Neural progenitor cell (in vitro differentiated cells): ENCODE measurements around the gene LMAN2. TPM values are rescaled to one million over a fixed set of nuclear protein-coding genes. Genes with fewer than 3 reads are reported as not detected.
"Not testable (repeated sequence)": the region's sequence is repeated elsewhere in the genome, so short reads cannot be mapped to it uniquely, and the experiment has no call there.

Source experiments
- DNase-seq: peaks from one replicate; pipeline ENCODE4 v3.0.0-alpha.2; 2016; ENCODE audit warnings: low spot score
- H2AFZ ChIP-seq: fragments of 200-600 bp; sonication (generic); replicated peaks from 2 replicates; pipeline ENCODE4 v1.6.1; 2016; ENCODE audit warnings: antibody characterized with exemption
- H3F3A ChIP-seq: fragments of 200-600 bp; sonication (generic); 2 replicates; pipeline ENCODE4 v1.6.1; 2016; ENCODE audit warnings: antibody characterized with exemption, low read depth
- H3K27ac ChIP-seq: fragments of 200-600 bp; sonication (generic); 2 replicates; pipeline ENCODE4 v1.5.1; 2016; ENCODE audit warnings: mild to moderate bottlenecking
- H3K27me3 ChIP-seq: fragments of 200-600 bp; sonication (generic); 2 replicates; pipeline ENCODE4 v1.6.1; 2016; ENCODE audit warnings: mild to moderate bottlenecking, moderate library complexity
- H3K36me3 ChIP-seq: fragments of 200-600 bp; sonication (generic); 2 replicates; pipeline ENCODE4 v1.5.1; 2016
- H3K4me1 ChIP-seq: fragments of 200-600 bp; sonication (generic); 2 replicates; pipeline ENCODE4 v1.6.1; 2016; ENCODE audit warnings: mixed run types
- H3K4me2 ChIP-seq: fragments of 200-600 bp; sonication (generic); 2 replicates; pipeline ENCODE4 v1.6.1; 2016
- H3K4me3 ChIP-seq: fragments of 200-600 bp; sonication (generic); 2 replicates; pipeline ENCODE4 v1.5.1; 2016
- H3K79me2 ChIP-seq: fragments of 200-600 bp; sonication (generic); 2 replicates; pipeline ENCODE4 v1.6.1; 2016; ENCODE audit warnings: low read depth
- H3K9ac ChIP-seq: fragments of 200-600 bp; sonication (generic); 2 replicates; pipeline ENCODE4 v1.6.1; 2016
- H3K9me3 ChIP-seq: fragments of 200-600 bp; sonication (generic); 2 replicates; pipeline ENCODE4 v1.5.1; 2016; ENCODE audit warnings: low read depth
- H4K20me1 ChIP-seq: fragments of 200-600 bp; sonication (generic); 2 replicates; pipeline ENCODE4 v1.6.1; 2016; ENCODE audit warnings: low read depth
- H3K27ac Mint-ChIP-seq: 3 replicates; pipeline ENCODE4 v1.8.0; 2021; ENCODE audit warnings: mixed read lengths
- H3K27me3 Mint-ChIP-seq: 2 replicates; pipeline ENCODE4 v1.8.0; 2022; ENCODE audit warnings: low read depth, mild to moderate bottlenecking, inconsistent platforms, moderate library complexity, mixed read lengths; ENCODE audit not compliant: insufficient read depth
- H3K36me3 Mint-ChIP-seq: 3 replicates; pipeline ENCODE4 v1.8.0; 2021; ENCODE audit warnings: mixed read lengths
- H3K4me1 Mint-ChIP-seq: 3 replicates; pipeline ENCODE4 v1.8.0; 2021; ENCODE audit warnings: mixed read lengths
- H3K4me3 Mint-ChIP-seq: 3 replicates; pipeline ENCODE4 v1.8.0; 2021; ENCODE audit warnings: mild to moderate bottlenecking, moderate library complexity, mixed read lengths
- H3K9me3 Mint-ChIP-seq: 3 replicates; pipeline ENCODE4 v1.8.0; 2020; ENCODE audit warnings: mixed read lengths
- EZH2 ChIP-seq: fragments of 200-600 bp; sonication (generic); IDR thresholded peaks from 2 replicates; pipeline ENCODE4 v1.6.1; 2017; ENCODE audit warnings: antibody characterized with exemption, mild to moderate bottlenecking, moderate library complexity
- EZH2phosphoT487 ChIP-seq: fragments of 200-600 bp; sonication (generic); IDR thresholded peaks from 2 replicates; pipeline ENCODE4 v1.6.1; 2017; ENCODE audit warnings: antibody characterized with exemption
- total RNA-seq: library from RNA; depleted of rRNA; stranded (reverse); fragments of >200 nt; gene quantifications from 2 replicates; pipeline ENCODE4 v1.2.3, GENCODE V29; 2015; ENCODE audit warnings: low replicate concordance
- TF ChIP-seq, protein P1 (sequence below): fragments of 200-600 bp; sonication (generic); IDR thresholded peaks from 2 replicates; pipeline ENCODE4 v1.5.1; 2017; ENCODE audit warnings: antibody characterized with exemption, mild to moderate bottlenecking

Gene LMAN2
- total RNA-seq, 1 donor from 2014 or later = 96.5 TPM

DNA sequence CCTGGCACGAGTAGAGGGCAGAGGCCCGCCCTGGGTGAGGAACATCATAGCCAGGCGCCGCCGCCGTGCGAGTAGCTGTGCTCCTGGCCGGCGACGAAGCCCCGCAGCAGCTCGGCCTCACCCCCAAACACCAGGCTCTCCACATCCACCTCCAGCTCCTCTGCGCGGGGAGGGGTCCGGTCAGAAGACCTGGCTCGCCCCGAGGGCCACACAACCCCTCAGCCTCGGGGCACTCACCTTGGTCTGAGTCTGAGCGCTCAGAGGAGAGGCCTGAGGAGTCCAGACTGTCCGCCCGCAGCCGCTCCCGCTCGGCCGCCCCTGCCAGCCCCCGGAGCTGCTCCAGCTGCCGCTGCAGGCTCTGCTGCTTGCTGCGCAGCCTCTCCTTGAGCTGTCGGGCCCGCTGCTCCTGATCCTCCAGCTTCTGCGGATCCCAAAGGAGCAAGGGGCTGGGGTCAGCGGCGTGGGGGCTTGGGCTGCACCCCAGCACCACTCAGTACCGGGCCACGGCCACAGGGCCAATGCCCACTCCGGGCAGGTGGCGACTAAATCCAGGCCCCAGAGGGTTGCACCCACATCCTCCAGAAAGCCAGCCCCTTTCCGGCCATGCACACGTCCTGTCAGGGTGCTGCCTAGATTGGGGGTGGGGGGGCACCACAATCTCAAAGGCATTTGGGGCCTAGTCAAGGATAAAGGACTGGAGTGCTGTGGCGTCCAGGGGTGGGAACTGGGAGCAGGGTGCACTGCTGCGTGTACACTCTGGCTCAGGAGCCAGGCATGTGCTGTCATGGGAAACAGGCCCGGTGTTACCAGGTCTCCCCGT lies 43.7 kb downstream of the LMAN2 start:
- Histone ChIP-seq H2AFZ (no peak overlapping the region), H3K4me3 (no peak overlapping the region), H3K79me2 (peaks cover 22% of the 10 kb centered on the region), H3K4me1 (peaks cover 12% of the 10 kb centered on the region), H3F3A (peaks cover 26% of the 10 kb centered on the region), H3K27ac (no peak overlapping the region), H3K36me3 (no peaks in the 10 kb centered on the region), H3K9ac (no peak overlapping the region), H3K27me3 (peaks cover 7% of the 10 kb centered on the region), H4K20me1 (peaks cover 42% of the 10 kb centered on the region), H3K4me2 (no peak overlapping the region), H3K9me3 (no peaks in the 10 kb centered on the region)
- H3K4me3 Mint-ChIP-seq = no peak overlapping the region
- H3K27ac Mint-ChIP-seq = no peak overlapping the region
- peaks cover 1% of the 10 kb centered on the region for H3K27me3 Mint-ChIP-seq
- H3K9me3 Mint-ChIP-seq = no peaks in the 10 kb centered on the region
- H3K4me1 Mint-ChIP-seq = peaks cover 31% of the 10 kb centered on the region
- H3K36me3 Mint-ChIP-seq = peaks cover 20% of the 10 kb centered on the region
- DNase-seq = no peak
- no peak for TF ChIP-seq EZH2
- TF ChIP-seq, protein P1, sequence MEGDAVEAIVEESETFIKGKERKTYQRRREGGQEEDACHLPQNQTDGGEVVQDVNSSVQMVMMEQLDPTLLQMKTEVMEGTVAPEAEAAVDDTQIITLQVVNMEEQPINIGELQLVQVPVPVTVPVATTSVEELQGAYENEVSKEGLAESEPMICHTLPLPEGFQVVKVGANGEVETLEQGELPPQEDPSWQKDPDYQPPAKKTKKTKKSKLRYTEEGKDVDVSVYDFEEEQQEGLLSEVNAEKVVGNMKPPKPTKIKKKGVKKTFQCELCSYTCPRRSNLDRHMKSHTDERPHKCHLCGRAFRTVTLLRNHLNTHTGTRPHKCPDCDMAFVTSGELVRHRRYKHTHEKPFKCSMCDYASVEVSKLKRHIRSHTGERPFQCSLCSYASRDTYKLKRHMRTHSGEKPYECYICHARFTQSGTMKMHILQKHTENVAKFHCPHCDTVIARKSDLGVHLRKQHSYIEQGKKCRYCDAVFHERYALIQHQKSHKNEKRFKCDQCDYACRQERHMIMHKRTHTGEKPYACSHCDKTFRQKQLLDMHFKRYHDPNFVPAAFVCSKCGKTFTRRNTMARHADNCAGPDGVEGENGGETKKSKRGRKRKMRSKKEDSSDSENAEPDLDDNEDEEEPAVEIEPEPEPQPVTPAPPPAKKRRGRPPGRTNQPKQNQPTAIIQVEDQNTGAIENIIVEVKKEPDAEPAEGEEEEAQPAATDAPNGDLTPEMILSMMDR = no peak
- no peak for TF ChIP-seq EZH2phosphoT487

DNA sequence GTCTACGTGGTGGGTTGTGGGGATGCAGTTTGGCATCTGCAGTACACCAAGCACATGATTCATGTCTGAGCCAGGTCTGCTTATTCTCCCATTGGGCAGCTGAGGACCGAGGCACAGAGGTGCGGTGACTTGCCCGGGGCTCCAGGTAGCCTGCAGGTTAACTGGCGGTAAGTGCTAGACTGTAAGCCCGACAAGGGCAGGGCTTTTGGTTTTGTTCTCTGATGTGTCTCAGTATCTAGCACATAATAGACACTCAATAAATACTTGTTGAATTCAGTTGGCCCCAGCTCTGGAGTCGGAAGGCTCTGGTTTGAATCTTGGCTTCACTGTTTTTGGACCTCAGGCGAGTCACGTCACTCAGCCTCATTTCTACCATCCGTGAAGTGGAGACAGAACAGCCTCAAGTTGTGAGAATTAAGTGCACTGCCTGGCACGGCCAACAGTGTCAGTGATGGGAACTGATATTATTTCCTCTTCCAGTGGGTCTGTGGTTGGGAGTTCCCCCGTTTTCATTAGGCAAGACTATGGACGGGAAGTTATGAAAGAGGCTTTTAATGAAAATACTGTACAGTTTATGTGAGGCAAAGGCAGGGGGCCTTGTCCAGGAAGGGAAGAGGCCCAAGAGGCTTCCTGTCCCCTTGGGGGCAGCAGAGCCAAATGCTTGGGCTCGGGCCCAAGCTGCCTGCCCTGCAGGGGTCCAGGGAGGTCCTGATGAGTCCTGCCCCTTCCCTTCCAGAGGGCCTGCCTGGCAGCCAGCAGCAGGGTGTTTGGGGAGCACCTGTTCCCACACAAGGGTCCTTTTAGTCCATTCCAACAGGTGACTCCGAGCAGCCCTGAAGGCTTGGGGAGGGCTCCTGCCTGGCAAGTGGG lies 44.6 kb downstream of the LMAN2 start:
- Histone ChIP-seq H3K4me3 (no peak overlapping the region), H3K79me2 (peaks cover 22% of the 10 kb centered on the region), H3K27ac (no peak overlapping the region), H3F3A (peaks cover 28% of the 10 kb centered on the region), H3K4me1 (peaks cover 12% of the 10 kb centered on the region), H4K20me1 (peaks cover 50% of the 10 kb centered on the region), H3K9ac (no peak overlapping the region), H3K36me3 (no peaks in the 10 kb centered on the region), H3K27me3 (peaks cover 10% of the 10 kb centered on the region), H2AFZ (no peak overlapping the region), H3K4me2 (no peak overlapping the region), H3K9me3 (no peaks in the 10 kb centered on the region)
- H3K4me3 Mint-ChIP-seq = no peak overlapping the region
- H3K9me3 Mint-ChIP-seq = no peaks in the 10 kb centered on the region
- TF ChIP-seq EZH2phosphoT487 = no peak
- TF ChIP-seq, protein P1 = peak; percentile 15
- H3K36me3 Mint-ChIP-seq = peaks cover 23% of the 10 kb centered on the region
- no peak for DNase-seq
- H3K27ac Mint-ChIP-seq = no peak overlapping the region
- H3K27me3 Mint-ChIP-seq = no peaks in the 10 kb centered on the region
- H3K4me1 Mint-ChIP-seq = peaks cover 36% of the 10 kb centered on the region

DNA sequence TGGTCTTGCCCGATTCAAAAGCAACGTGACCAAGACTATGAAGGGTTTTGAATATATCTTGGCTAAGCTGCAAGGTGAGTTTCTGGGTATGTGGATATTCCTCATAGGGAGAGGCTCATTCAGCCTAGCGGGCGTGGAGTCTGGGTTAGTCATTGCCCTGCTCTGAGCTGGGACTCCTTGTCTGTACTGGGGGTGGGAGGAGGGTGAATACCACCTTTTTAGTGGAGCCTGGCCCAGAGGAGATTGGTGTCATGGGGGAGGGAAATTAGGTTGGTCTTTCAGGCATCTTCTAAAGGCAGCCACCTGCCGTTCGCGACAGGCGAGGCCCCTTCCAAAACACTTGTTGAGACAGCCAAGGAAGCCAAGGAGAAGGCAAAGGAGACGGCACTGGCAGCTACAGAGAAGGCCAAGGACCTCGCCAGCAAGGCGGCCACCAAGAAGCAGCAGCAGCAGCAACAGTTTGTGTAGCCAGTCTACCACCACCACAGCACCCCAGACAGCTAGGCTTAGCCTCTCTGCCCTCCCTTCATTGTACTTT lies 45.3 kb downstream of the LMAN2 start:
- Mint-ChIP-seq H3K4me3 (peak overlapping the region; percentile 78), H3K36me3 (peaks cover 23% of the 10 kb centered on the region), H3K4me1 (peaks cover 36% of the 10 kb centered on the region)
- H3K27ac Mint-ChIP-seq, H3K27ac ChIP-seq, H2AFZ ChIP-seq, H3K9me3 Mint-ChIP-seq, DNase-seq, H3K27me3 ChIP-seq, H3K9me3 ChIP-seq, H3K27me3 Mint-ChIP-seq, H3K4me2 ChIP-seq, H3K4me3 ChIP-seq, H3K9ac ChIP-seq, H3K36me3 ChIP-seq: not testable (repeated sequence)
- Histone ChIP-seq H3F3A (peaks cover 29% of the 10 kb centered on the region), H3K79me2 (peaks cover 22% of the 10 kb centered on the region), H3K4me1 (peaks cover 12% of the 10 kb centered on the region), H4K20me1 (peaks cover 52% of the 10 kb centered on the region)
